KMS-11 (cell line): Measurements from ENCODE around the gene MTHFR.

Experiments
- H2AFZ ChIP-seq: fragments of 200-600 bp; sonication (generic); 2 replicates; pipeline ENCODE4 v1.6.1; 2016; ENCODE audit warnings: antibody characterized with exemption, mixed run types, low read depth
- H3K27ac ChIP-seq: fragments of 200-600 bp; sonication (generic); 2 replicates; pipeline ENCODE4 v1.6.1; 2016; ENCODE audit warnings: mild to moderate bottlenecking, mixed run types
- H3K27me3 ChIP-seq: fragments of 200-600 bp; sonication (generic); 2 replicates; pipeline ENCODE4 v1.6.1; 2017; ENCODE audit warnings: mild to moderate bottlenecking, low read depth, mixed run types, moderate library complexity; ENCODE audit not compliant: insufficient read depth
- H3K36me3 ChIP-seq: fragments of 200-600 bp; sonication (generic); 2 replicates; pipeline ENCODE4 v1.6.1; 2017; ENCODE audit warnings: mild to moderate bottlenecking, mixed run types; ENCODE audit not compliant: insufficient read depth
- H3K4me1 ChIP-seq: fragments of 200-600 bp; sonication (generic); 2 replicates; pipeline ENCODE4 v1.6.1; 2016; ENCODE audit warnings: mild to moderate bottlenecking, low read depth, mixed run types; ENCODE audit not compliant: poor library complexity, severe bottlenecking
- H3K4me2 ChIP-seq: fragments of 200-600 bp; sonication (generic); 2 replicates; pipeline ENCODE4 v1.7.0; 2016; ENCODE audit warnings: mild to moderate bottlenecking, mixed run types
- H3K4me3 ChIP-seq: fragments of 200-600 bp; sonication (generic); IDR thresholded peaks from 2 replicates; pipeline ENCODE4 v1.6.1; 2017; ENCODE audit warnings: low read depth, low read length, mixed read lengths; ENCODE audit not compliant: insufficient read depth
- H3K79me2 ChIP-seq: fragments of 200-600 bp; sonication (generic); 2 replicates; pipeline ENCODE4 v1.6.1; 2016; ENCODE audit warnings: low read depth, mixed run types; ENCODE audit not compliant: insufficient read depth
- H3K9ac ChIP-seq: fragments of 200-600 bp; sonication (generic); 2 replicates; pipeline ENCODE4 v1.6.1; 2016; ENCODE audit warnings: mild to moderate bottlenecking, mixed run types
- H4K20me1 ChIP-seq: fragments of 200-600 bp; sonication (generic); 2 replicates; pipeline ENCODE4 v1.6.1; 2016; ENCODE audit warnings: mild to moderate bottlenecking, mixed run types; ENCODE audit not compliant: insufficient read depth
- TF ChIP-seq, protein P1 (sequence below): fragments of 200-600 bp; sonication (generic); conservative IDR thresholded peaks from 2 replicates; pipeline ENCODE4 v1.6.1; 2017; ENCODE audit warnings: low read depth, mild to moderate bottlenecking, antibody characterized with exemption, low read length, moderate library complexity, mixed read lengths

Gene MTHFR

DNA sequence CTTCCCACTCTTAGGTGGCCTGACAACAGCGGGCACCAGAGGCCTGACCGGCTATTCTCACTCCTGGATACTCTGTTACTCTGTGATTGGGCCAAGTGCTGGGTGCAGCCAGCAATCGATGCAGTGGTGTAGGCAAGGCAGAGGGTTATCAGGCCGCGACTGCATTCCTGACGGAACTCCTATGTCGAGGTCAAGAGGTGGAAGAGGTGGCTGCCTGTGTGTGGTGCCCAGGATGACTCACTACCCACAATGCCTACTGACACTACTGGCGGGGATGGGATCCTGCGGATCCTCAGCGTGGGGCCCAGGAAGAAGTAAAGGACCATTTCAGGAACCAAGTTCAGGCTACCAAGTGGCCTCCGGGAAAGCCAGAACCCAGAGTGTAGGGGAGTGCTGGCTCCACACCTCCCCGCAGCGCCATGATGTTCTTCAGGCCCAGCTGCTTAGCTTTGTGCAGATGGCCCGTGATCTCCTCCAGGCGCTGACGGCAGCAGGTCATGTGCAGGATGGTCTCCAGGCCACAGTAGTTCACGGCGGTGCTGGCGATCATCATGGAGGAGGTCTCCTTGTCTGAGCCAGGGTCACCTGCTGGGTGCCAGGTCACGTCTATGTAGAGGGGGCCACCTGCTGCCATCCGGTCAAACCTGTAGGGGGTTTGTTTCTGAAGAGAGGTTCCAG lies 4.9 kb downstream of the MTHFR start:
- no peak overlapping the region for H3K4me2 ChIP-seq
- H3K27me3 ChIP-seq = no peaks in the 10 kb centered on the region
- H3K27ac ChIP-seq = no peak overlapping the region
- H3K9ac ChIP-seq = no peak overlapping the region
- no peak overlapping the region for H2AFZ ChIP-seq
- H3K4me1 ChIP-seq = peaks cover 18% of the 10 kb centered on the region
- no peaks in the 10 kb centered on the region for H3K79me2 ChIP-seq
- no peaks in the 10 kb centered on the region for H3K36me3 ChIP-seq
- no peaks in the 10 kb centered on the region for H4K20me1 ChIP-seq
- H3K4me3 ChIP-seq = no peak overlapping the region
- TF ChIP-seq, protein P1, sequence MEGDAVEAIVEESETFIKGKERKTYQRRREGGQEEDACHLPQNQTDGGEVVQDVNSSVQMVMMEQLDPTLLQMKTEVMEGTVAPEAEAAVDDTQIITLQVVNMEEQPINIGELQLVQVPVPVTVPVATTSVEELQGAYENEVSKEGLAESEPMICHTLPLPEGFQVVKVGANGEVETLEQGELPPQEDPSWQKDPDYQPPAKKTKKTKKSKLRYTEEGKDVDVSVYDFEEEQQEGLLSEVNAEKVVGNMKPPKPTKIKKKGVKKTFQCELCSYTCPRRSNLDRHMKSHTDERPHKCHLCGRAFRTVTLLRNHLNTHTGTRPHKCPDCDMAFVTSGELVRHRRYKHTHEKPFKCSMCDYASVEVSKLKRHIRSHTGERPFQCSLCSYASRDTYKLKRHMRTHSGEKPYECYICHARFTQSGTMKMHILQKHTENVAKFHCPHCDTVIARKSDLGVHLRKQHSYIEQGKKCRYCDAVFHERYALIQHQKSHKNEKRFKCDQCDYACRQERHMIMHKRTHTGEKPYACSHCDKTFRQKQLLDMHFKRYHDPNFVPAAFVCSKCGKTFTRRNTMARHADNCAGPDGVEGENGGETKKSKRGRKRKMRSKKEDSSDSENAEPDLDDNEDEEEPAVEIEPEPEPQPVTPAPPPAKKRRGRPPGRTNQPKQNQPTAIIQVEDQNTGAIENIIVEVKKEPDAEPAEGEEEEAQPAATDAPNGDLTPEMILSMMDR = no peak

DNA sequence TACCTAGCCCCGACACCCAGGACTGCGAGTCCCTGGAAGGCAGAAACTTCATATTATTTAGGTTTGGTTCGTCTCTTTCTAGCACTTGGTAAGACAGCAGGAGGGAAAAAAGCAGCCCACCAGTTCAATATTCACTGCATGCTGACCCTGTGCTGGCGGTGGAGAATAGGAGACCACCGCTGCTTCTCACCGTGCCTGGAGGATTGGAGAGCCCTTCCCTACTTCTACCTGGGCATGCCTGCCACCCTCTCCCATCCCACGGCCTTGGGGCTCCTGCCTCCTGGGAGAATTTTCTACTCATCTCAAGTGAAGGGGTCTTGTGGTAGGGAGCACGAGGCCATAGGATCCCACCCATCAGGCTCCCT lies 5.4 kb downstream of the MTHFR start:
- Histone ChIP-seq H3K27ac (no peak overlapping the region), H3K36me3 (no peaks in the 10 kb centered on the region), H4K20me1 (no peaks in the 10 kb centered on the region), H3K4me3 (no peak overlapping the region), H3K9ac (no peak overlapping the region), H3K4me2 (no peak overlapping the region), H2AFZ (no peak overlapping the region), H3K4me1 (peaks cover 18% of the 10 kb centered on the region), H3K27me3 (no peaks in the 10 kb centered on the region), H3K79me2 (no peaks in the 10 kb centered on the region)
- TF ChIP-seq, protein P1 = no peak

DNA sequence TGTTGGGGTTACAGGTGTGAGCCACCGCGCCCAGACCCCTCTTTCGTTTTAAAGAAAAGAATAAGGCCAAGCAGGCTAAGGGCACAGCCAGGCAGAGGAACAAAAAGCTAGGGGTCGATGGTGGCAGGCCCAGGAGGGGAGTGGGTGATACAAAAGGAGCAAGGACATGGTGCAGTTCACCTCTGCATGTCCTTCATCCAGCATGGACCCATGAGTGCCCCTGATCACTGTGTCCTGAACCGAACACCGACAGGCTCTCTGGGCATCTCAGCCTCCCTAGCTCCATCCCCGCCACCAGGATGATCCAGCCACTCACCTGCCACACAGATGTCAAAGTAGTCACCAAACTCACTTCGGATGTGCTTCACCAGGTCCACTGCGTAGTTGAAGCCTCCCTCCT lies 5.9 kb downstream of the MTHFR start:
- Histone ChIP-seq H3K4me3 (no peak overlapping the region), H4K20me1 (no peaks in the 10 kb centered on the region), H3K4me1 (peaks cover 14% of the 10 kb centered on the region), H3K4me2 (no peak overlapping the region), H3K27ac (no peak overlapping the region), H3K27me3 (no peaks in the 10 kb centered on the region), H3K79me2 (no peaks in the 10 kb centered on the region), H3K36me3 (no peaks in the 10 kb centered on the region), H3K9ac (no peak overlapping the region), H2AFZ (no peak overlapping the region)
- TF ChIP-seq, protein P1 = no peak

DNA sequence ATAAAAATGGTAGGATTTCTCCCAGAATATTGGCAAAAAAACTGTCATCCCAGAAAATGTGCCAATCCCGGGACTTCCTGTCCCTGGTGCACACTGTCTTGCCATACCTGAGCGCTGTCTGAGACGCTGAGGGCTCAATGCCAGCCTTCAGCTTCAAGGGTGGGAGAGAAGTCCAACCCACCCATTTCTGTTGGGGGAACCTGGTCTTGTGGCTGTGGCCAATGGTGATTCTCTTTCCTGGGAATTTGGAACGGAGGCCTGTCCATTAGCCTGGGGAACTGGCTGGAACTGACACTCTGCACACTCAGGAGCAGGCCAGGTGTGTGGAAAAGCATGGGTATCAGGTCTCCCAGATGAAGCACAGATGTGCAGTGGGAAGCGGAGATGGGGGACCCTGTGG lies 6.7 kb downstream of the MTHFR start:
- H3K36me3 ChIP-seq = no peaks in the 10 kb centered on the region
- H3K9ac ChIP-seq = no peak overlapping the region
- H3K79me2 ChIP-seq = no peaks in the 10 kb centered on the region
- TF ChIP-seq, protein P1 = no peak
- no peaks in the 10 kb centered on the region for H3K27me3 ChIP-seq
- H4K20me1 ChIP-seq = no peaks in the 10 kb centered on the region
- no peak overlapping the region for H2AFZ ChIP-seq
- no peak overlapping the region for H3K4me3 ChIP-seq
- H3K4me2 ChIP-seq = no peak overlapping the region
- H3K4me1 ChIP-seq = peaks cover 6% of the 10 kb centered on the region
- no peak overlapping the region for H3K27ac ChIP-seq
